HS-5 (cell line): Measurements from ENCODE around the gene LCTL.
A peak's percentile ranks its signal among the peaks of the same experiment; 100 is the strongest.

Experiments used
- DNase-seq: peaks from one replicate; pipeline ENCODE4 v3.0.0-alpha.2; 2012; ENCODE audit warnings: low read depth

Gene LCTL, protein sequence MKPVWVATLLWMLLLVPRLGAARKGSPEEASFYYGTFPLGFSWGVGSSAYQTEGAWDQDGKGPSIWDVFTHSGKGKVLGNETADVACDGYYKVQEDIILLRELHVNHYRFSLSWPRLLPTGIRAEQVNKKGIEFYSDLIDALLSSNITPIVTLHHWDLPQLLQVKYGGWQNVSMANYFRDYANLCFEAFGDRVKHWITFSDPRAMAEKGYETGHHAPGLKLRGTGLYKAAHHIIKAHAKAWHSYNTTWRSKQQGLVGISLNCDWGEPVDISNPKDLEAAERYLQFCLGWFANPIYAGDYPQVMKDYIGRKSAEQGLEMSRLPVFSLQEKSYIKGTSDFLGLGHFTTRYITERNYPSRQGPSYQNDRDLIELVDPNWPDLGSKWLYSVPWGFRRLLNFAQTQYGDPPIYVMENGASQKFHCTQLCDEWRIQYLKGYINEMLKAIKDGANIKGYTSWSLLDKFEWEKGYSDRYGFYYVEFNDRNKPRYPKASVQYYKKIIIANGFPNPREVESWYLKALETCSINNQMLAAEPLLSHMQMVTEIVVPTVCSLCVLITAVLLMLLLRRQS

GRCh38 chr15:66565741-66566144 is at the start of gene LCTL:
Gene LCTL (minus strand): TSS chr15:66565998. CDS start chr15:66565365, 633 bp downstream.
- DNase-seq: no peak

- no peak for DNase-seq
Observed at GRCh38 chr15:66614951-66615760, 49.4 kb upstream of the LCTL start.

DNA sequence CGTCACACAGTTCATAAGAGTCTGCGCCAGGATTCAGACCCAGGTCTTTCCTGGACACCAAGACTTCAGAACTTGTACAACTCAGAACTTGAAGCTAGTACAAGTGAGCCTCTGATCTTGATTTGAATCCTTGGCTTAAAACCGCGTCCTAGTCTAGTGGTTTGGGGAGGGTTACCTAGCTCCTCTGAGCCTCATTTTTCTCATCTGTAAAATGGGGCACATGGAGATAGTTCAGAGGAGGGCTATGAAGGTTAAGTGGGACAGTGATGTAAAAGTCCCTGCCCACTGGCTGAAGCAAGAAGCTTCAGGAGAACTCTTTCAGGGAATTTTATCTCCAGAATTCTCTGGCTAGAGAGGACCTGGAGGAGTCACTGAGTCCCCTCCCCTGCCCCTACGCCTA is 48.7 kb upstream of the LCTL start:
- no peak for DNase-seq

DNA sequence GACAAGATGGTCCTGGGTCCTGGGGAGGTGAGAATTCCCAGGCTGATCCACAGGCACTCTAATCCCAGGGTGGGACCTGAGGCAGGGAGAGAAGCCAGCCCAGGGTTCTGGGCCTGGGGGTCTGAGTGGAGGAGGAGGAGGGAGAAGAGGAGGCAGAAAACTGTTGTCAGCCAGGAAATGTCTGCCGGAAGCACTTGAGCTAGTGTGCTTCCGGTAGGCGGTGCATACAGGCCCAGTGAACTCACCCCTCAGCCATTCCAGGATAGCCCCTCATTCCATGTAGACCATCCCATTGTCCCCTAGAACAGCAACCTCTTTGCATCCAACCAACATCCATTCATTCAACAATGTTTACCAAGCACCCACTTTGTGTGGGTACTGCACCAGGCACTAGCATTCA is 47.9 kb upstream of the LCTL start:
- DNase-seq: no peak

GRCh38 chr15:66611257-66612053 is 45.7 kb upstream of the LCTL start:
- no peak for DNase-seq

- no peak for DNase-seq
Observed at GRCh38 chr15:66609876-66610275, 44.1 kb upstream of the LCTL start.

GRCh38 chr15:66608881-66609280 is 43.1 kb upstream of the LCTL start:
- no peak for DNase-seq

DNA sequence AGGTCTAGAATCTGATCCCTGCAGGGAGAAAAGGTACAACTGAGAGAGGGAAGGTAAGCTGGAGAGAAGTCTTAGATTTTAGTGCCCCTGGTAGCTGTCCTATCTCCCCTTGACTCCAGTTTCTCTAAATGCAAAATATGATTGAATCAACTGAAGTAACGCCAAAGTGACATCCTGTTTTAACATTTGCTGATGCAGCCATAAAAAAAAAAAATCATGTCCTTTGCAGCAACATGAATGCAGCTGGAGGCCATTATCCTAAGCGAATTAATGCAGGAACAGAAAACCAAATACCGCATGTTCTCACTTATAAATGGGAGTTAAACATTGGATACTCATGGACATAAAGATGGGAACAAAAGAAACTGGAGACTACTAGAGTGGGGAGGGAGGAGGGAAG is 42.4 kb upstream of the LCTL start:
- no peak for DNase-seq

DNA sequence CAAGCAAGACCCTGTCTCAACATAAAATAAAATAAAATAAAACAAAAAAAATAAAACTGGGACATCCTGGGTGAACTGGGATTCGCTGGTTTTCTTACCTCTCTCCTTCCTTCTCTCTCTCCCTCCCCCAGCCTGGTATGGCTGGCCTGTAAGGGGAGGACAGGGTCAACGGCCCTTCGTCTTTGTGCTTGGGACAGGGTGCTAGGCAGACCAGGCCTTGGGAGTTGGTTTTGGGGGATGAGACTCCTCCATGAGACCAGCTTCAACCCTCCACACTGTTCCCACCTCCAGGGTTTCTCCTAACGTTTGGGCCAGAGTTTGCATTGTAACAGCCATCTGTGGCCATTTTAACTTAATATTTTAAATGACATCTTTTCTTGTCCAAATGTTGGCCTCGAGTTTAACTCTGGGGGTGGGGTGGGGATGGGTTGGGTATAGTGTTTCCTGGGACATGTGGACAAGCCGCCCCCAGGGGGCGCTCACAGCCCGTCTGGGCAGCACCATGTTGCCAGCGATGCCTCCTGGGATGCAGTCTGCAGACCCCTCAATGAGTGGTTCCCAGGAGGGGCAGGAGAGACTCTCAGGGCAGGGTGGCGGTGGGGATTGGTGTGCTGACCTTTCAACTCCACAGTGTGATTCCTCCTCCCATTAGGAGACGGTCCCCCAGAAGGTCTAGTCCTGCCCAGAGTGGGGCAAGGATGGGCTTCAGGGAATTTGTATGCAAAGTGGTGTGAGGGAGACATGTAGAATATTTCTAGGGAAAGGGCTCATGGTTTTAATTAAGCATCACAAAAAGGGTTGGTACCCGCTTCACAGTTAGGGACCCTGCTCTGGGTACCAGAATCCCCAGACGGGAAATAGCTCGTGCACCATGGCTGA is 37.7 kb upstream of the LCTL start:
- no peak for DNase-seq

DNA sequence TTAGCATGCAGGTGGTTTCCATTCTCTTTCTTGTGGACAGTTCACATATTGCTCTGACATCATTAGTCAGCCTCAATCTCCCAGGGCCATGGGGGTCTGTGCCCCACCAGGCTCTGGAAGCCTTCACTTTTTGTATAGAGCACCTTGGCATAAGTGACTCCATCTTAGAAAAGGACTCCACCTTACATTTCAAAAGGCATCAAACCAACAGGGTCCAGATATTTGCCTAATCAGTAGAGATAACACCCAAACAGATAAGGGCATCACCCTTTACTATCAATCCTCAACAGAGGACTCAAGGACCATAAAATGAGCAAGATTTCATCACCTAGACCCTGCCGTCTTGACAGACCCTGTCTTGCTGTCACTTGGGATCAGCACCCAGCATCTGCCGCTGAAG is 35.7 kb upstream of the LCTL start:
- DNase-seq: no peak

- no peak for DNase-seq
Observed at GRCh38 chr15:66600240-66600627, 34.4 kb upstream of the LCTL start.

DNA sequence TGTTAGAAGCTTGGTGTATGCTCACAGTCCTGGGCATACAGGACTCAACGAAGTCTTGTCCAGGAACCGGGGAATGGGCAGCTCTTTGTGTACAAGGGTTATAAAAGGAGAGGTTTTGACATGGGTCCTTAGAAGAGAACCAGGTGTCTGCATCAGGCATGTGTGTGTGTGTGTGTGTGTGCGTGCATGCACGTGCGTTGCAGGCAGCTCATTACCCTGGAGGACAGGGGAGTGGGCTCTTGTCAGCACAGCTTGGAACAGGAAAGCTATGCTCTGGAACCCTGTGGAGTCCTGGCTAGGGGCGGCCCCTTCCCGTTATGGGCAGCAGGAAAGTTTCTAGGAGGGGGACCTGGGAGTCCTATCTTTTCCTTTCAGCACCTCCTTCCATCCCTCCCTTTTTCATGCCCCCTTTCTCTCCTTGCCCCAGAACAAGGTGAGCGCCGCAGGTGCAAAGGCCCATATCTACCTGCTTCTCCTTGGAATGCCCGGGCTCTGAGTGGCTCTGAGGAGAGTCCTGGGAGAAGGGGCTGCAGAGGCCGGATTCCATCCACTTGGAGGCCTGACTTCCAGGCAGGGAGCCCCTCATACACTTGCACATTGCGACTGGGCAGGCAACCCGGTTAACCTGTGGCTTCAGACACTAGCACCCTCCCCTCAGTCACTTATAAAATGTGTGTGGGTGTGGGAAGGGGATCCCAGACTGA is 33.9 kb upstream of the LCTL start:
- no peak for DNase-seq

- no peak for DNase-seq
Observed at GRCh38 chr15:66598095-66598815, 32.5 kb upstream of the LCTL start.

GRCh38 chr15:66595931-66596545 is 30.2 kb upstream of the LCTL start:
- DNase-seq: peak; percentile 18

GRCh38 chr15:66595332-66595731 is 29.5 kb upstream of the LCTL start:
- no peak for DNase-seq

DNA sequence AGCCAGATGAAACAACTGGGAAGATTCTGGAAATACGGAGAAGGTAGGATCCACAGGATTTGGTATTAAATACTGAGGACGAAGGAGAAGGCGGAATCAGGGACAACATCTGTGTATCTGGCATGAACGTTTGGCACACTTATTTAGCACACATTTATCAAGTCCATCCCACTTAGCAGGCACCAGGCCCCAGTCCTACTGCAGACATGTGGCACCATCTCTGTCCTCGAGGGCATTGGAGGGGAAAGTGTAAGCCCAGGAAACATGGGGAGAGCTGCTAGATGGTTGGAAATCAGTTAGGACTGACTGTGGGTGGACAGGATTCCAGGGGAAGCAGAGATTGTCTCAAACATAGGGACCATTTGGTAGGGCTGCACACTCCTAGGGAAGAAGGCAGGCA is 29.0 kb upstream of the LCTL start:
- no peak for DNase-seq

DNA sequence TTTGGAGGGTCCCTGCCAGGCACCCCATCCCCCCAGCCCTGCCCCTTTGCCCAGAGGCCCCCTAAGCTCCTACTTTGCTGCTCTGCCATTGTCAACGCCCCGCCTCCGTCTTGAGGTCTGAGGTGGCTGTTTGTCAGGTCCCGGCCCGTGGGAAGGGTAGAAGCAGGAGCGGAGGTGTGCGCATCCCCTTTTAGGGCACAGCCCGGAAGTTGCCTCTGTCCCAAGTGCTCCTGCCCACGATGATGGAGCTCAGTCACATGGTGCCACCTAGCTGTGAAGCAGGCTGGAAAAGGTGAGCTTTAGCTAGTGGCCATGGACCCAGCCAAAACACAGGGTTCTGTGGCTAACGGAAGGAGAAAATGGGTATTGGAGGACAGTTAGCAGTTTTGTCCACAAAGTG is 28.5 kb upstream of the LCTL start:
- no peak for DNase-seq

GRCh38 chr15:66593219-66593780 is 27.5 kb upstream of the LCTL start:
- no peak for DNase-seq
